ENCODE results near the gene CNIH4.
"Not testable (repeated sequence)": the region's sequence is repeated elsewhere in the genome, so short reads cannot be mapped to it uniquely, and the experiment has no call there.

CNIH4 gene

DNA sequence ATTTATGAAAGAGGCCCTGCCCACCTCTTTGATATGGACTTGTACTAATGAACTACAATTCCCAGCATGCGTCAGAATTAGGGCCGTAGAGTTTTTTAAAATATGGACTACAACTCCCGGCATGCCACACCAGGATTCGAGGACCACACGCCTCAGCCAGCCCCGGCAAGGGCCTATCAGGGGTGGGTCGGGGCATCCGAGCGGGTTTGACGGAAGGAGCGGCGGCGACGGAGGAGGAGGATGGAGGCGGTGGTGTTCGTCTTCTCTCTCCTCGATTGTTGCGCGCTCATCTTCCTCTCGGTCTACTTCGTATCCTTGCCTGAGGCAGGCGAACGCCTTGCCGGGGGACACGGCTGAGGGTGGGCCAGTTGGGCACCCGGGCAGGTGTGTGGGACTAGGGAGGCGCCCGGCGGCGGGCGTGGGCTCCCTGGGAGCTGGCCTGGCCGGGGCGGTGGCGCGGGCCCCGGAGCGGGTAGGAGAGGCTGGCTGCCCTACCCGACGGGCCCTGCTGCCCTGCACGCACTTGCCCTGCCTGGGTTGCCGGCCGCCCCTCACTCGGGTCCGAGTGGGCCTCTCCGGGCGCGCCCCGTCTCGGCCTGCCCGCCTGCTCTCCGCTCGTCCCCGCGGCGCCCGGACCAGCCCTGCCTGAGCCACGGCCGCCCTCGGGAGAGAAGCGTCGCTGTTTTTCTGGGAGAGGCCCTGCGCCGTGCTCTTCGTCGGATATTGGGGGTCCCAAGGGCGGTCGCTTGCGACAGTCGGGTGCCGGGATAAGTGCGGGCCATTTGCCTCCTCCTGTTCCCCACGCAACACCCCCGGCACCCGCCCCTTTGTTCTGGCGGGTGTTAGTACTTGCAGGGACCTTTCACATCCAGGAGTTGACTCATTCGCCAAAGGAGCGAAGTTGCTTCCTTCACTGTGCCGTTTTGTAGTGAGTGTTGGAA is at the start of gene CNIH4:
CNIH4 (plus strand) TSS at position 195 of the 941 bp plus-strand sequence; CDS start at position 241, 46 bp downstream.
- peak; percentile 96 to 97 for DNase-seq

DNA sequence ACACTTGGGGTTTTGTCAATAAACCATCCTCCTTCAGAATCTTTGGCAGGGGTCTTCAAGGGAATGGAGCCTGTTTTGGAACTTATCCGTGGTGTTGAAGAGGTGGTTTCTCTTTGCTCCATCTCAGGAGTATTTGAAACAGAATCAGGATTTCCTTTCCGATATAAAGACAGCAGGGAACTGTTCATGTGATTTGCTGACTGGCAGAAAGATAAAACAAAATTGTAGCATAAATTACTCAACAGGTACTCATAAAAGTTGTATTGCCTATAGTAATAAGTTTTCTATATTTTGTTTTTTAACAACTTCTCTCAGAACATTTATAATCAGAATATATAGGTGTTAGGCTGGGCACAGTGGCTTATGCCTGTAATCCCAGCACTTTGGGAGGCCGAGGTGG is 48.6 kb upstream of the CNIH4 start:
- DNase-seq = no peak

DNA sequence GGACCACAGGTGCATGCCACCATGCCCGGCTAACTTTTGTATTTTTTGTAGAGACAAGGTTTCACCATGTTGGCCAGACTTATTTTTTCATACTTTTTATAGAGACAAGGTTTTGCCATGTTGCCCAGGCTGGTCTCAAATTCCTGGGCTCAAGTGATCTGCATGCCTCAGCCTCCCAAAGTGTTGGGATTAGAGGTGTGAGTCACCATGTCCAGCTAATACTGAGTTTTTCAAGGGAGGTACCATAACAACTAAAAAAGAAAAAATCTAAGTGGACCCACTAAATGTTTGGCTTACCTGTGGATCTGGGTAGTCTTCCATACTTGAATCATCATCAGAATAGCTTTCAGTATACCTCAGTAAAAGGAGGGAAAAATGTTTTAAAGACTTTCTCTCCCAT is 45.2 kb upstream of the CNIH4 start:
- not testable (repeated sequence) for DNase-seq

DNA sequence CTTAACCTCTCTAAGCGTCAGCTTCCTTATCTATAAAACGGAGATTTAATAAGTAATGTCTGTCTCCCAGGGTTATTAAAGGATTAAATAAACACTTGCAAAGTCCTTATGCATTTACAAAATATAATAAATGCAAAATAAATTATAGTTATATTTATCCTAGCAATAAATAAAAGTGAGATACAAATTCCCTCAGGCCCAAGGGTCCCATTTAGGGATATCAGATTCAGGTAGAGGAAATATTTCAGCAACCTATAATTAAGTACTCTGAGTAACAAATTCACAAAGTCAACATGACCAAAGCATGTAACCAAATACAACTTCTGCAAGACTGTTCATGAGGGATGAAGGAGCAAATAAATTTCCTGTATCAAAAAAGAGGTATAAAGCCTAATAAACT is 44.7 kb upstream of the CNIH4 start:
- DNase-seq = no peak

DNA sequence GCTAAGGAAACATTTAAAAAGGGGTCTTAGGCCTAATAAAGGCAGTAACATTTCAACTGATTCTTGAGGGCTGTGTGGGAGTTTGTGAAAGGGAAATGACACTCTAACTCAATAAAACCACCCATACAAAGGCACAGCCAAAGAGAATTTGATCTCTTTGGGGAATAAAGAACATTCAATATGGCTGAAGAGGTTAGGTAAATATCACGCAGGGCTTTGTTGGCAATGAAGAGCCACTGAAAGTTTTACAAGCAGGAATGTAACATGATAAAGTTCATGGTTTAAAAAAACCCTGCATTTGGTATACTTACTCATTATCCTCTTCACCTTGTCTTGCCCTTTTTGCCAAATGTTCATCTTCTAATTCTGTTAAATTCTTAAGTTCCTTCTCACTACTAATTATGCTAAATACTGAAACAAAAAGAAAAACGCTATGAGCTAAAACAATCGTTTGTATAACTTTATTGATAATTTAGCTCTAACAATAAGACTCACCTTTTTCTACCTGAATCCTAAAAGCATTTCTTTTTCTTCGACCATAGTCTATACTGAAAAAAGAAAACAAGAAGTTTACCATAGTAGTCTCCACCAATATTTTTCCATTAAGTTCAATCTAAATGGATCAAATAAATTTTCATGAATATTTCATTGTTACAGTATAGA is 39.2 kb upstream of the CNIH4 start:
- peak; percentile 21 to 53 for DNase-seq

DNA sequence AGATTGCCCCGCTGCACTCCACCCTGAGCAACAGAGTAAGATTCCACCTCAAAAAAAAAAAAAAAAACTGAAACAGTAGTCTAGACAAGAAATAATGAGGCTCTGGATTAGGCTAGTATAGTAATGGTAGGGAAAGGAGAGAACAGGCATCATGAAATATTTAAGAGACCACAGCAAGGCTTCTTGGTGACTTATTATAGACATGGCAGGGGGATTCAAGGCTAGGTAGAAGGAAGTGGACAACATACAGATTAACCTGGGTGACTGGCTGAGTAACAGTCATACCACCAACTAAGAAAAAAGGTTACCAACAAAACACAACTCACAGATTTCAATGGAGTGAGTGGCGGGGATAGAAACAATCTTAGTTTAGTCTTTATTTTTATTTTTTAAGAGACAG is 35.0 kb upstream of the CNIH4 start:
- no peak for DNase-seq

DNA sequence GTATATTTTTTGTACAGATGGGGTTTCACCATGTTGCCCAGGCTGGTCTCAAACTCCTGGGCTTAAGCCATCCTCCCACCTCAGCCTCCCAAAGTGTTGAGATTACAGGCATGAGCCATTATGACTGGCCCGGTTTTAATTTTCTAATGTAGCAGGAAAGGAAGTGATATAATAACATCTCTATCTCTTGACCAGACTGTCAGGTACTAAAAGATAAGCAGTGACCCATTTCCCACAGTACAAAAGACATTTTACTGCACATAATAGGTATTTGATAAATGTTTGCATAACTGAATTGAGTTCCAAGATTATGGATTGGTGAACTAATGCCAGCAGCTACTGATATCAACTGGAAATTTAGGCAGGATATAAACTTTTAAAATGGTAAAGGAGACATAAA is 30.7 kb upstream of the CNIH4 start:
- DNase-seq = no peak

DNA sequence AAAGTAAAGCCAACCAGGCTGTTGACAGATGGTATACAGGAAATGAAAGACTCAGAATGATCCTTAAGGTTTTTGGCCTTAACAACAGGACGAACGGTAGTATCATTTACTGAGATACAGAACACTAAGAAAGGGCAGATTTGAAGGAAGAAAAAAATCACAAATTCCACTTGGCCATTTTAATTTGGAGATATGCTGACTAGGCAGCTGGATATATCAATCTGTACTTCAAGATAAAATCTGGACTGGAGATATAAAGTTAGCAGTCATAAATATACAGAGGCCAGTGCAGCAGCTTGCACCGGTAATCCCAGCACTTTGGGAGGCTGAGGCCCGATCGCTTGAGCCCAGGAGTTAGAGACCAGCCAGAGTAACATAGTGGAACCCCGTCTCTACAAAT is 28.0 kb upstream of the CNIH4 start:
- no peak for DNase-seq

DNA sequence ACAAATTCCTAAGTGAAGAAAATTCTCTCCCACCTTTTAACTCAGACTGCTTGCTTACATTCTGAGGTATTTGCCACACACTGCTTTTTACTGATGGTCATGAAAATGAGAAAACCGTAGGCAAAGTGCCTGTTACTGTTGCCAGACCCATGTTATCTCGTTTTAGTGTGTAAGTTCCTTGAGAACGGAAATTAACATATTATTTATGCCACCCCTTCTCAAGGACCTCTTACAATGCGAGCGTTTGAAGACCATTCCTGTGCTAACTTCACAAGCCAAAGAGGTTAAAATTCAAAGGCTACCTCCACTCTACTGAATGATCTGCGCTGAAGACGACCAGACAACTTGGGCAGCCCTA is 27.2 kb upstream of the CNIH4 start:
- no peak for DNase-seq

DNA sequence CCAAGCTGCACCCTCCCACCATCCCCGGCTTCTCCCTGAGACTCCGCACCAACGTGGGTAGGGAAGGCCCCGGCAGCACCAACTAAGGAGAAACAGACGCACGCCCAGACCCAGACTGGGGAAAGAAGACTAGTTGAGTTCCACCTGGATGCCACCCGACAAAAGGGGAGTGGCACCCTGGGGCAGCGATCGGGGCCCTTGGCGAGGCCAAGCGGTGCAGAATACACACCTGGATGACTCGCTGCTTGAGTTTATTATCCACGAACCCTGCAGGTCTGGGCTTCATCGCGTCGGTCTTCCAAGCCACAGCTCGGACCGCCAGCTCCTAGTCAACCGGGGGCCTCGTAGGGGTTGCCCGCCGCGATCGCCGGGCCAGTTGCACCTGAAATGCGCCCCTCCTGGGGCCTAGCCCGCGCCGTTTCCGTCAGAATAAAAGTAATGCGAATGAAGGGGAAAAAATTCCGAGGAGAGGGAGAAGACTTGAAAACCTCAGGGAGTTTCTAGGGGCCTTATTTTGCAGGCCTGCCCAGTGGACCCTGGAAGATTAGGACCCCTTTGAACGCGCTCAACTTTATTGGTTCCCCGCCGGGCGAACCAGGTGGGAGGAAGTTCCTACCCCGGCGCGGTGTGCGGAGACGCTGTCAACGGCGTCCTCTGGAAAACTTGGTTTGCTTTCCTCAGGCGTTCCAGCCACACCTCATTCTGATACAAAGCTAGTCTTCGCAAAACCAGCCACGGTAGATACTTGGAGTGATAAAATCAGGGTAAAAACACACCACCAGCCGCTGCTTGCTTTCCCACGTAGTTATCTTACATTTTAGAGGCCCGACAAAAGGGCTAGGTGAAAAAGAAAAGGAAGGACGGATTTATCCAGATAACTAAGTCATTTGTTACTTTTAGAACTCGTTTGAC is 26.6 kb upstream of the CNIH4 start, which contains the start of gene NVL:
NVL (minus strand) TSS at position 331 of the 912 bp plus-strand sequence; CDS start at position 286, 45 bp downstream.
- DNase-seq = peak; percentile 92 to 94

DNA sequence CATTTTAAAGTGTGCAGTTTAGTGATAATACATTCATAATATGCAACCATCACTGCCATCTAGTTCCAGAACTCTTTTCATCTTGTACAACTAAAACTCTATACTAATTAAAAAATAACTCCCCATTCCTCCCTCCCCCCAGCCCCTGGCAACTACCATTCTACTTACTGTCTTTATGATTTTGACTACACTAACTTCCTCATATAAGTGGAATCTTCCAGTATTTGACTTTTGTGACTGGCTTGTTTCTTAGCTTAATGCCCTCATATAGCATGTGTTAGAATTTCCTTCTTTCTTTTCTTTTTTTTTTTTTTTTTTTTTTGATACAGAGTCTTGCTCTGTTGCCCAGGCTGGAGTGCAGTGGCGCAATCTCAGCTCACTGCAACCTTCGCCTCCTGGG is 25.4 kb upstream of the CNIH4 start:
- no peak for DNase-seq

DNA sequence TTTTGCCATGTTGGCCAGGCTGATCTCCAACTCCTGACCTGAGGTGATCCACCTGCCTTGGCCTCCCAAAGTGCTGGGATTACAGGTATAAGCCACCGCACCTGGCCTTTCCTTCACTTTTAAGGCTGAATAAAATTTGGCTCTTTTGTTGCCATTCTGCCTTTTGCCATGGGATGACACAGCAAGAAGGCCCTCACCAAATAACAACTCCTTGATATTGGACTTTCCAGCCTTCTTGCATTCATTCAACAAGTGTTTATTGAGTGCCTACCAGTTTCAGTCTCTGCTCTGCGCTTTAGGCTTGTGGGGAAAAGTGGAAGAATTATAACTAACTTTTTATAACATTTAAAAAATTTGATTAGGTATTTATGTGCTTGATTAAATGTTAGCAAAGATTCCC is 24.9 kb upstream of the CNIH4 start:
- DNase-seq = no peak

DNA sequence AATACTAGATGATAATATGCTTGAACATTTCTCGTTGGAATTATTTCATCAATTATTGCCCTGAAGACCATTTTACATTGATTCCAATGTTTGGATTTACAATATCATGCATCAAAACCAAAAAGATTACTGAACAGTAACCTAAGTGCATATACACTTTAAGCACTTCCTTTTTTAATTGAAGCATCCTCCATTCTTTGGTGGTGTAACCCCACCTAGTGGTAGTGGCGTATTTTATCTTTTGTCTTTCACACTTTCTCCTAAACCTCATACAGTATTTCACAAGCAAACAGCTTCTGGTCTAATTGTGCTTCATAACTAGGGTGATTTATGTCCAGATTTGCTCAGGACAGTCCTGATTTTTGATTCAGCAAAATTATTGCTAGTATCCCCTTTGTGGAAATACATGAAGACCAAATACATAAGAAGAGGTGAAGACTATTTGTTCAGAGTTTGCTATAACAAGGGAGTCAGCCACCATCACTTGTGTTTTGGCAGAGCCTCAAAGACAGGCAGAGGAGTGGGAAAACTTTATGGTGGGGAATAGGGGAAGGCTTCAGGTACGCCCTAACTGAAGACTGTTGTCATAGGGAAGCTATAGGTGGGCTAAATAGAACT is 23.3 kb upstream of the CNIH4 start:
- peak; percentile 67 to 83 for DNase-seq

DNA sequence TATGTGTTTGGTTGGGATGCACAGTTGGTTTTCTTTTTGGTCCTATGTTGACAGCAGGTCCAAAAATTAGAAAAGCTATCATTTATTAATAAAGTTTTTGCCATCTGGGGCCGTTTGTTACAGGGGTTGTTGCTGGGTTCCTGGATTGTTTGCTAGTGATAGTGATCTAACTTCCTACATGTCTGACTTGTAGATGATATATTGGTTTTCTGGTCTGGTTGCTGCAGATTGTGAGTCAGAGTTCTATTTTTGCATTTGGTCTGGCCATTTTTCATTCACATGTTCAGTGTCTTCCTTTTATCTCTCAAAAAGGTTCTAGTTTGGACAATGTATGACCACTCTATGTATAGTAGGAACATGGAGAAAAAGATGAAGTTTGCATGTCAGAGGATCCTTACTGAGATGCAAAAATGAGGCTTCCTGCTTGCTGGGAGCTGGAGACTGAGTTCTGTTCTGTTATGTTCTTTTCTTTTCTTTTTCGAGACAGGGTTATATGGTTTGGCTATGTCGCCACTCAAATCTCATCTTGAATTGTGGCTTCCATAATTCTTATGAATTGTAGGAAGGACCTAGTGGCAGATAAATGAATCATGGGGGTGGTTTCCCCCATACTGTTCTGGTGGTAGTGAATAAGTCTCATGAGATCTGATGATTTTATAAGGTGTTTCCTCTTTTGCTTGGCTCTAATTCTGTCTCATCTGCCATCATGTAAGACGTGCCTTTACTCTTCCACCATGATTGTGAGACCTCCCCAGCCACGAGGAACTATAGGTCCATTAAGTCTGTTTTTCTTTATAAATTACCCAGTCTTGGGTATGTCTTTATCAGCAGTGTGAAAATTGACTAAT is 22.5 kb upstream of the CNIH4 start:
- DNase-seq = no peak

DNA sequence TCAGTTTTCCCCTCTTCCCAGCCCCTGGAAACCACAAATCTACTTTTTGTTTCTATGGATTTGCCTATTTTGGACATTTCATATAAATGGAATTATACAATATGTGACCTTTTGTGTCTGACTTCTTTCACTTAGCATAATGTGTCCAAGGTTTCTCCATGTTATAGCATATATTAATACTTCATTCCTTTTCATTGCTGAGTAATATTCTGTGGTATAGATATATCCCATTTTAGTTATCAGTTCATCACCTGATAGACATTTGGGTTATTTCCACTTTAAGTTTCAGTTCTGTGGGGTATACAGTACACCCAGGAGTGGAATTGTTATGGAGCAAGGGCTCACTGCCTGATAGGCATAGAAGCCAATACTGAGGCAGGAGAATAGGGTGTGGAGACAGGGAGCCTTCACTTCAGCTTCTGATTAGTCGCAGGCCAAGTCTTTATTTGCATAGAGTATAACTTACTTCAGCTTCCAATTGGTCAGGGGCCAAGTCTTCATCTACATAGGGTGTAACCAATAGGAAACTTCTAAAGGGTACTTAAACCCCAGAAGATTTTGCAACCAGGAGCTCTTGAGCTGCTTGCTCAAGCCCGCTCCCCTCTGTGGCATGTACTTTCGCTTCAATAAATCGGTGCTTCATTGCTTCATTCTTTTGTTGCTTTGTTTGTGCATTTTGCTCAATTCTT is 18.4 kb upstream of the CNIH4 start:
- no peak for DNase-seq

DNA sequence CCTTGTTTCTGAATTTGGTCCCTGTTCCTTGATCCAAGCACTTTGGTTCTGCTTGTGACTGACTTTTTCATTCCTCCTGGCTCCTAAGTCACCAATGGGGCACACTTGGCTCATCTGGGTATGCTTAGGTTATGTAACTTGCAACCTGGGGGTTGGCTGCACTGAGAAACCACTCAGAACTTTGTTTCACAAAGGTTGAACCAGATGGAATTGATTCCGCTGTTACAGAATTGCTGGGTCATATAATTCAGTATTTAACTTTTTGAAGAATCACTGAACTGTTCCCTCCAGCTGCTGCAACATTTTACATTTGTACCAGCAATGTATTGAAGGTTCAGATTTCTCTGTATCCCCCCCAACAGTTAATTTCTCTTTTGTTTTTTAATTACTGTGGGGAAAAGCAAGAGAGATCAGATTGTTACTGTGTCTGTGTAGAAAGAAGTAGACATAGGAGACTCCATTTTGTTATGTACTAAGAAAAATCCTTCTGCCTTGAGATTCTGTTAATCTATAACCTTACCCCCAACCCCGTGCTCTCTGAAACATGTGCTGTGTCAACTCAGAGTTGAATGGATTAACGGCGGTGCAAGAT is 17.1 kb upstream of the CNIH4 start:
- no peak for DNase-seq

DNA sequence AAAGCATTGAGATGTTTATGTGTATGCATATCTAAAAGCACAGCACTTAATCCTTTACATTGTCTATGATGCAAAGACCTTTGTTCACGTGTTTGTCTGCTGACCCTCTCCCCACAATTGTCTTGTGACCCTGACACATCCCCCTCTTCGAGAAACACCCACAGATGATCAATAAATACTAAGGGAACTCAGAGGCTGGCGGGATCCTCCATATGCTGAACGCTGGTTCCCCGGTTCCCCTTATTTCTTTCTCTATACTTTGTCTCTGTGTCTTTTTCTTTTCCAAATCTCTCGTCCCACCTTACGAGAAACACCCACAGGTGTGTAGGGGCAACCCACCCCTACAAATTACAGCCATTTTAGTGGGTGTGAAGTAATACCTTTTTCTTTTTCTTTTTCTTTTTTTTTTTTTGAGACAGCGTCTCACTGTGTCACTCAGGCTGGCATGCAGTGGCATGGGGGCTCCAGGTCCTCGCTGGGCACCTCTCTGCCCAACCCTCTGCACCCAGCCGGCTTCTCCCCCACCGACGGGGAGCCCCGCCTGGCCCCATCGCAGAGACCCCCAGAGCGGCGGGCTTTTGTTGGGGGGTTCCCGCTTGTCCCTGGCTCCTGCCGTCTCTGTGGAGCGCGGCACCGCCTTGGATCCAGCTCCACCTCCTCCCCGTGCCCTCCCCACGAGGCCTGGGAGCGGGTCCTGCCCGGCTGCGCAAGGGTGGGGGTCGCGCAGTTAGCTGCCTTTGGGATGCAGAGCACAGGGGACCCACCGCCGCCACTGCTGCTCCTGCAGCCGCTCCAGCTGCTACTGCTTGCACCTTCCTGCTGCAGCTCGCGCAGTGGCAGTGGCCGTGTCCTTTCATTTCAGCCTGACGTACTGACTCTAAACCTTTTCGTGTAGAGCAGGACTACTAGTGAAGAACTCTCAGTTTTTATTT is 16.0 kb upstream of the CNIH4 start:
- not testable (repeated sequence) for DNase-seq

DNA sequence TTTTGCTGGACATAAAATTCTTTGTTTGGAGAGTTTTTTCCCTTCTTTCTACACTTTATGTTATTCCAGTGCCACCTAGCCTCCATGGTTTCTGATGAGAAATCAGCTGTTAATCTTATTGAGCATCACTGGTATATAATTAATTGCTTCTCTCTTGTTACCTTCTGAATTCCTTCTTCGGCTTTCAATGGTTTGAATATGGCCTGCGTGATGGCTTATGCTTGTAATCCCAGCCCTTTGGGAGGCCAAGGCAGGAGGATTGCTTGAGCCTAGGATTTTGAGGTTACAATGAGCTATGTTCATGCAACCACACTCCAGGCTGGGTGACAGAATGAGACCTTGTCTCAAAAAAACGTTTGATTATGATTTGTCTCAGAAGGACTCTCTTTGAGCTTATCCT is 13.0 kb upstream of the CNIH4 start:
- DNase-seq = no peak

DNA sequence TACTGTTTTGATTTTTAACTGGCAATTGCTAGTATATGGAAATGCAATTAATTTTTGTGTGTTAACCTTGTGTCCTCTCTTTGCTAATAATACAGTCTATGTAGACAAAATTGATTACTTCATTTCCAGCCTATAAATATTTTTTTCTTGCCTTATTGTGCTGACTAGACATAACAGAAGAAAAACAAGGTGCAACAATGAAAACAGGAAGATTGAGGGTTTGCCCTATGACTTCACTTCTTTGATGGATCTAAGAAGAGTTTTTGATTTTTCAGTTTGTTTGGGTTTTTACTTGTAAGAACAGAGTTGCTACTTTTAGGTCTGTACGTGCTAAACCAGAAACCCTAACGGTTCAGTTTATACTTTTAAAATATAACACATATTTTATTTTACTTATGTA is 8.5 kb upstream of the CNIH4 start:
- no peak for DNase-seq
